ENCODE results near the gene VAC14.

- no peak for TF ChIP-seq EZH2phosphoT487 (IDR thresholded peaks at IDR 0.05; ENCODE audit: borderline replicate concordance, low read length)
- no peak for TF ChIP-seq CTCF (conservative IDR thresholded peaks at IDR 0.05; ENCODE audit: low read depth, low read length)
- TF ChIP-seq EZH2 (IDR thresholded peaks at IDR 0.05; ENCODE audit: low read length, unreplicated experiment): no peak
Measured at GRCh38 chr16:70704586-70704985, 96.4 kb downstream of the VAC14 start.
